ENCODE results near the gene CDYL2. TPM values are rescaled to one million over a fixed set of nuclear protein-coding genes. Genes with fewer than 3 reads are reported as not detected.

Gene CDYL2
- total and polyA plus RNA-seq, 4 donors = 0.84 to 4.1 (median 2.3) TPM

GRCh38 chr16:80812593-80812992 lies 8.2 kb upstream of the CDYL2 start:
- TF ChIP-seq HNF4G (IDR thresholded peaks at IDR 0.05) (no peak), EGR1 (IDR thresholded peaks at IDR 0.05; ENCODE audit: low read depth in 2 of 2) (no peak), TAF1 (conservative IDR thresholded peaks at IDR 0.05) (no peak), YY1 (IDR thresholded peaks at IDR 0.05) (no peak), GABPA (IDR thresholded peaks at IDR 0.05 in 1 of 2, conservative IDR thresholded peaks at IDR 0.05 in 1 of 2) (no peak), FOXA1 (IDR thresholded peaks at IDR 0.05) (no peak), RAD21 (IDR thresholded peaks at IDR 0.05) (no peak), FOXA2 (IDR thresholded peaks at IDR 0.05) (no peak), REST (IDR thresholded peaks at IDR 0.05) (no peak), HNF4A (conservative IDR thresholded peaks at IDR 0.05) (no peak), ZBTB33 (IDR thresholded peaks at IDR 0.05) (no peak), NR2F2 (IDR thresholded peaks at IDR 0.05) (no peak), RXRA (IDR thresholded peaks at IDR 0.05) (no peak), JUND (IDR thresholded peaks at IDR 0.05) (no peak), MAX (IDR thresholded peaks at IDR 0.05) (no peak), ATF3 (IDR thresholded peaks at IDR 0.05) (no peak), CTCF (IDR thresholded peaks at IDR 0.05; ENCODE audit: low read depth, low read length, missing input control) (no peak), SP1 (IDR thresholded peaks at IDR 0.05) (no peak)
- no peak overlapping the region for H3K27ac ChIP-seq (ENCODE audit: low read depth in 1 of 2, low read length in 2 of 2)
- H3K27me3 ChIP-seq (ENCODE audit: control insufficient read depth in 4 of 4, insufficient read depth in 4 of 4, low read length in 3 of 4) = no peaks in the 10 kb centered on the region
- no peaks in the 10 kb centered on the region for H3K36me3 ChIP-seq (ENCODE audit: control insufficient read depth in 4 of 4, insufficient read depth in 3 of 4, low read depth in 1 of 4, low read length in 3 of 4)
- no peak overlapping the region for H3K4me3 ChIP-seq (ENCODE audit: low read depth in 1 of 3, low read length in 3 of 3)
- H3K4me1 ChIP-seq (ENCODE audit: control insufficient read depth in 4 of 4, insufficient read depth in 4 of 4, low read length in 3 of 4) = no peaks in the 10 kb centered on the region
- H3K9me3 ChIP-seq (ENCODE audit: control insufficient read depth in 4 of 4, low read length in 3 of 4) = peaks cover 0 to 2% (median 0%) of the 10 kb centered on the region in 4 donors
- DNase-seq (ENCODE audit: low spot score) = no peak
- H3K9ac ChIP-seq (ENCODE audit: low read depth in 1 of 2, low read length in 2 of 2) = no peak overlapping the region

Measured in liver (tissue), 9 donors.